SK-N-SH (cell line): ENCODE data around the gene FBN2.

Experiments used
- EP300 ChIP-seq, 2 experiments: IDR thresholded peaks; 2 replicates each; pipeline versions ENCODE4 v1.4.0 to v1.6.1; 2012; ENCODE audit warnings: borderline replicate concordance in 1 of 2, low read depth in 1 of 2, low read length in 1 of 2
- TF ChIP-seq, protein P1 (sequence below): fragments of 200-600 bp; sonication (generic); IDR thresholded peaks from 2 replicates; pipeline ENCODE4 v1.6.1; 2017; ENCODE audit warnings: antibody characterized with exemption, mild to moderate bottlenecking, moderate library complexity

DNA sequence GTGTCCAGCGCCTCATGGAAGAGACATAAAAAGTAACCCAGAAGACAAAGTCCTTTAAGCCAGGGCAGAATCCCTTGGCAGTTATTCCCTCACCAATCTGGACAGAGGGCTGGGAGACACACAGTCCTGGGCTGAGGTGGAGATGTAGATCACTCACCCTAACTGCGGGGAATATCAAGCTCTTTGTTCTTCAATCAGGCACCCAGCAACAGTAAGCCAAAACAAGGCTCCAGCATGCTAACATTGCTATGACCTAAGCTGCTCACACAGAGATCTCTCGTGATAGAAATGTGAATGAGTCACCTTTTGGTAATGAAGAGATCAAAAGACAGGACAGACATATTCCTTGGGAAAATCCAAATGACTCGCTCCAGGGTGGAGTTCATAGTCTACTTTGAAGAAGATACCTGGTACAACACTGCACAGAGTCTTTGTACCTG lies 101.3 kb downstream of the FBN2 start:
- no peak for TF ChIP-seq EP300 (IDR thresholded peaks at IDR 0.05; ENCODE audit: borderline replicate concordance in 1 of 2, low read depth in 1 of 2, low read length in 1 of 2)
- TF ChIP-seq, protein P1, sequence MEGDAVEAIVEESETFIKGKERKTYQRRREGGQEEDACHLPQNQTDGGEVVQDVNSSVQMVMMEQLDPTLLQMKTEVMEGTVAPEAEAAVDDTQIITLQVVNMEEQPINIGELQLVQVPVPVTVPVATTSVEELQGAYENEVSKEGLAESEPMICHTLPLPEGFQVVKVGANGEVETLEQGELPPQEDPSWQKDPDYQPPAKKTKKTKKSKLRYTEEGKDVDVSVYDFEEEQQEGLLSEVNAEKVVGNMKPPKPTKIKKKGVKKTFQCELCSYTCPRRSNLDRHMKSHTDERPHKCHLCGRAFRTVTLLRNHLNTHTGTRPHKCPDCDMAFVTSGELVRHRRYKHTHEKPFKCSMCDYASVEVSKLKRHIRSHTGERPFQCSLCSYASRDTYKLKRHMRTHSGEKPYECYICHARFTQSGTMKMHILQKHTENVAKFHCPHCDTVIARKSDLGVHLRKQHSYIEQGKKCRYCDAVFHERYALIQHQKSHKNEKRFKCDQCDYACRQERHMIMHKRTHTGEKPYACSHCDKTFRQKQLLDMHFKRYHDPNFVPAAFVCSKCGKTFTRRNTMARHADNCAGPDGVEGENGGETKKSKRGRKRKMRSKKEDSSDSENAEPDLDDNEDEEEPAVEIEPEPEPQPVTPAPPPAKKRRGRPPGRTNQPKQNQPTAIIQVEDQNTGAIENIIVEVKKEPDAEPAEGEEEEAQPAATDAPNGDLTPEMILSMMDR, result no peak
